Stimulated activated effector memory CD8-positive, alpha-beta T cell treated with anti-CD3 and anti-CD28 coated beads, Interleukin-12 subunit alpha, Interleukin-12 subunit beta, amount 100 ng/mL, for 72 hours (primary cell): ENCODE data around the gene CRACDL.

Experiments used
- ATAC-seq: fragments of 150-1000 bp; cut with Tn5 transposase; 2 replicates; pipeline ENCODE4 v1.10.0; 2021
- DNase-seq, 2 donors: peaks; one replicate each; pipeline ENCODE4 v3.0.0; 2021 to 2022; ENCODE audit warnings: low spot score in 2 of 2
- H3K27ac Mint-ChIP-seq: one replicate; pipeline ENCODE4 v1.8.0; 2022; ENCODE audit warnings: mild to moderate bottlenecking, mixed read lengths
- H3K36me3 Mint-ChIP-seq: one replicate; pipeline ENCODE4 v1.8.0; 2022; ENCODE audit warnings: mild to moderate bottlenecking, mixed read lengths
- H3K4me1 Mint-ChIP-seq: one replicate; pipeline ENCODE4 v1.8.0; 2022; ENCODE audit warnings: mixed read lengths
- H3K4me3 Mint-ChIP-seq: one replicate; pipeline ENCODE4 v1.8.0; 2022; ENCODE audit warnings: mild to moderate bottlenecking, mixed read lengths
- H3K9me3 Mint-ChIP-seq: one replicate; pipeline ENCODE4 v1.8.0; 2022; ENCODE audit warnings: mixed read lengths

CRACDL gene

DNA sequence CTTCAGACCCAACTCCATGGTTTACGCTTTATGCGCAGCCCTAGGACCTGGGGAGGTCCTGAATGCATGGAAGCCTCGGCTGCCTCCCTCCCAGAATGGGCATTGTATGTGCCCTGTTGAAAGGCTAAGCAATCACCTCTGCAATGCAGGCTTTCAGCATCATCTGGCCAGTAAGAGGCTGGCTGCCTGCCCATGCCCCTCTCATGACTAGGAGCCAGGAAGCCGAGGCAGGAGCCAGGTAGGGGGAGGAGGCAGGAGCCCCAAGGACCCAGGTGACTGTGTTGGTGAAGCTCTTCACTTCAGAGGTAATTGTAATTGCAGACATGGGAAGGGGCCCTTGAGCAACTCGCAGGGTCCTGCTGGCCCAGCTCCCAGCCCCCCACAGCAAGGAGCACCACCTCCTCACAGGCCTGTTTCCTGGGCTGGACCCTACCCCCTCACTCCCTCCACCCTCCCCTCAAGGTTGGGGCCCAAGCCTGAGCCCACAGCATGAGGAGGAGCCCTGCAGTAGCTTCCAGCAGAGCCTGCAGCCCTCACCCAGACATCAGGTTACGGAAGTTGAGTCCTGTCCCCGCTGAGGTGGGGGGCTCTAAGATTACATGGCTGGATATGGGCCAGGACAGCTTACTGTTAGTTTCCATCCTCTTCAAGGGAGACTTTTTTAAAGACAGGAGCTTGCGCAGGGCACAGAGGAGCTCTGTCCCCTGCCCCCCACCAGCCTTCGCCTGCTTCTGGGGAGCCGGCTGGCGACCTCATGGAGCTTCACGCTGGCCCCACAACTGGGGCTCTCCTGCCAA is 21.9 kb downstream of the CRACDL start:
- ATAC-seq (no peak), DNase-seq (no peak)
- Mint-ChIP-seq H3K27ac (no peak overlapping the region), H3K36me3 (no peaks in the 10 kb centered on the region), H3K4me1 (peaks cover 49% of the 10 kb centered on the region), H3K9me3 (no peaks in the 10 kb centered on the region), H3K4me3 (no peak overlapping the region)

DNA sequence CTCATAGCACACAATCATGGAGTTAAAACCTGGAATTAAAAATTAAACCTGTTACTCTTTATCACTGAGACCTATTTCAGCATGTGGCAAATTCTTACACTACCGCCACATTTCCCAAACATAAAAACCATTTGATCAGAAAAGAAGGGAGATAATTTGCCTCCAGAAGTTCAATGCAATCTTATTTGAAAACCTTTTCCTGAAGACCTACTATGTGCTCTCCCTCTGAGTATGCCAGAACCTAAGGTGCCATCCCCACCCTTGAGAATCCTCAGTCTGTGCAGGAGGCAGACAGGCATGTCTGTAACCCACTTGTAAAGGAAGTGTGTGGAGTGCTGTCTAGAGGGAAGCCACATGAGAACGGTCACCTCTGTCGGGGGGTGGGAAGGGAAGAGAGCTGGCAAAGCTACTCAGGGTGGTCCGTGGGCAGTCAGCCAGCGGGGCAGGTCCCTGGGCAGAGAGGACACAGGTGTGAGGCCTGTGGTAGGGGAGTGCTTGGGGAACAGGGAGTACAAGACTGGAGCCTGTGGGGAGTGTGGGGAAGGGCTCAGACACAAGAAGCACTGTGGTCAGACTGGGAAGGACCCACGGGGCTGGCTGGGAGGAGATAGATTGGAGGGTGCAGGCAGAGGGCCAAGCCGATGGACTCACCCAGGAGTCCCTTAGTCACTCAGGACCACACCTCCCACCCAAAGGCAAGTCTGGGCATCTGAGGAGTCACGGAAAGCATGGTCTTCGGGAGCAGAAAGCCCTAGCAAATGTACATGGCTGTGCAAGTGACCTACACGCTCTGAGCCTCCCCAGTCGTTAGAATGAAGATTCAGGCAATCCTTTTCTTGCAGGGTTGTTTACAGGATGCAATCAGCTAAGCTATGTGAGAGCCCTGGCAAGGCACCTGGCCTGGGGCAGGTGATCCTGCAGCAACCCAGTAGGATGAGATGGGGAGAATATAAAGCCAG is 22.8 kb downstream of the CRACDL start:
- H3K4me1 Mint-ChIP-seq = peaks cover 58% of the 10 kb centered on the region
- ATAC-seq = no peak
- no peaks in the 10 kb centered on the region for H3K9me3 Mint-ChIP-seq
- no peak overlapping the region for H3K4me3 Mint-ChIP-seq
- H3K27ac Mint-ChIP-seq = peak overlapping the region; percentile 53
- no peaks in the 10 kb centered on the region for H3K36me3 Mint-ChIP-seq
- DNase-seq = no peak

DNA sequence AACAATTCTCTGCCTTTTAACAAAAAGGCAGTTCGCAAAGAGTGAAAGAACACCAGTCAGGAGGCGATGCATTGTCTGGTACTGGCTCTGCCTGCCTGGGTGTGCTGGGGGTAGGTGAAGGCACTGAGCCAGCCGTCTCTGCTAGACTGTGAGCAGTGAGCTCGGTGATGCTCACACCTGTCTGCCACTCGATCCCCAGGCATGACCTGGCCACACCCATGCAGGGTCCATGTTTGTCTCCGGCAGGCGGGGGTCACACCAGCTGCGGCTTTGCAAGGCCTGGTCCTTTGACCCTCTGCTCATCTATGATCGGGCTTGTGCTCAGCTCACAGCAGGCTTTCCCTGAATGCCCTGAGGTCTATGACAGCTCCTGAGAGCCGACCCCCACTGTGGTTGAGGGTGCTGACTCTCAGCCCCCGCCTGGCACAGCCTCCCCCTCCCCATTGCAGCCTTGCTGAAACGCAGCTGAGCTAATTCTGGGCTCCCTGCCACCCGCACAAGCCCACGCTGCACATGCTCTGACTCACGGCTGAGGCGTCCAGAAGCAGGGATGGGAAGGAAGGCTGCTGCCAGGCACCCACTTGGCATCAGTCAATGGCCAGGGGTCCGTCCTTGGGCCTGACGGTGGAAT is 23.7 kb downstream of the CRACDL start:
- peak overlapping the region; percentile 2 for H3K27ac Mint-ChIP-seq
- no peaks in the 10 kb centered on the region for H3K9me3 Mint-ChIP-seq
- peak overlapping the region; percentile 20 for H3K4me3 Mint-ChIP-seq
- ATAC-seq (no peak), DNase-seq (no peak)
- peaks cover 59% of the 10 kb centered on the region for H3K4me1 Mint-ChIP-seq
- no peaks in the 10 kb centered on the region for H3K36me3 Mint-ChIP-seq

DNA sequence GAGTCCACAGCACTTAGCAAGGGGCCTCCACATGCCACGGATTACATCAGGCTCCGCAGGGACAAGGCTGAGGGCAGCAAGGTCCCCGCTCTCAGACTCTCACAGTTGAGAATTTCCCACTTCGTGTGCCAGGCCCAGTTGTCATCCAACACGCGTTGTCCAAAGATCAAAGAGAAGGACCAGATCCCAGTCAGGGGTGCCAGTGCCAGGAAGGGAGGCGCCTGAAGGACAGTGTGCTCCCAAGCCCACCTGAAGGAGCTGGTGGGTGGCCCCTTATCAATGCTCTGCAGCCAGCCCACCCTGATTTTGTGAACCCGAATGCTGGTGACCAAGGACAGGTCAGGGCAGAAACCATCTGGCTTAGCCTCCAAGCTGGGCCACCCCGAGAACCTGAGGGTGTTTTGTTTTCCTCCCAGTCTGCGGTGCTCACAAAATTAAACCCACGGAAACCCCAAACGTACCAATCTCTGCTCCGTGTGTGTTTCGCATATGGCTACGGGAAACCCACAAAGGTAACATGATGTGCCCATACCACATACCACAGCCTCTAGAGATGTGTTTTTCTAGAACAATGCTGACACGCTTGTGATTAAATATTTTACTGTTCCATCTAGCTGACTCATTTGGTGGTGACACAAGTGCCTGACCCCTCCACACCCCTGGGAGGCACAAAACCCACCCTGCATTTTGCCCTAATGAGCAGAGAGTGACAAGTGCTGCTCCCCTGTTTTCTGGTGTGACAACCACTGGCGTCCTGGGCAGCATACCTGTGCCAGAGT is 24.5 kb downstream of the CRACDL start:
- DNase-seq (peak in 1 of 2 donors; percentile 59), ATAC-seq (peak; percentile 84)
- H3K27ac Mint-ChIP-seq = peak overlapping the region; percentile 2
- H3K4me3 Mint-ChIP-seq = peak overlapping the region; percentile 20
- no peaks in the 10 kb centered on the region for H3K36me3 Mint-ChIP-seq
- H3K9me3 Mint-ChIP-seq = no peaks in the 10 kb centered on the region
- peaks cover 59% of the 10 kb centered on the region for H3K4me1 Mint-ChIP-seq

DNA sequence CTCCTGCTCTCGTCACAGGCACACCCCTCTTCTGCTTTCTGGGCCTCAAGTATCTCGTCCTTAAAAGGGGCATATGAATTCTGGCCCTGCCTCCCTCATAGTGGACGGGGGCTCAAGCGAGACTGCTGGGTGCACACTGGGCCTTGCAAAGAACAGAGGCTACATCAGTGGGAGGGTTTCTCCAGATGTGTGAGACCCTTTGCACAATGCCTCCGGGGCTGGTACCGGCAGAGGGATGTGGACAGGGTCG is 25.0 kb downstream of the CRACDL start:
- H3K27ac Mint-ChIP-seq = no peak overlapping the region
- DNase-seq = no peak
- peaks cover 59% of the 10 kb centered on the region for H3K4me1 Mint-ChIP-seq
- H3K36me3 Mint-ChIP-seq = no peaks in the 10 kb centered on the region
- ATAC-seq = no peak
- no peaks in the 10 kb centered on the region for H3K9me3 Mint-ChIP-seq
- H3K4me3 Mint-ChIP-seq = no peak overlapping the region

DNA sequence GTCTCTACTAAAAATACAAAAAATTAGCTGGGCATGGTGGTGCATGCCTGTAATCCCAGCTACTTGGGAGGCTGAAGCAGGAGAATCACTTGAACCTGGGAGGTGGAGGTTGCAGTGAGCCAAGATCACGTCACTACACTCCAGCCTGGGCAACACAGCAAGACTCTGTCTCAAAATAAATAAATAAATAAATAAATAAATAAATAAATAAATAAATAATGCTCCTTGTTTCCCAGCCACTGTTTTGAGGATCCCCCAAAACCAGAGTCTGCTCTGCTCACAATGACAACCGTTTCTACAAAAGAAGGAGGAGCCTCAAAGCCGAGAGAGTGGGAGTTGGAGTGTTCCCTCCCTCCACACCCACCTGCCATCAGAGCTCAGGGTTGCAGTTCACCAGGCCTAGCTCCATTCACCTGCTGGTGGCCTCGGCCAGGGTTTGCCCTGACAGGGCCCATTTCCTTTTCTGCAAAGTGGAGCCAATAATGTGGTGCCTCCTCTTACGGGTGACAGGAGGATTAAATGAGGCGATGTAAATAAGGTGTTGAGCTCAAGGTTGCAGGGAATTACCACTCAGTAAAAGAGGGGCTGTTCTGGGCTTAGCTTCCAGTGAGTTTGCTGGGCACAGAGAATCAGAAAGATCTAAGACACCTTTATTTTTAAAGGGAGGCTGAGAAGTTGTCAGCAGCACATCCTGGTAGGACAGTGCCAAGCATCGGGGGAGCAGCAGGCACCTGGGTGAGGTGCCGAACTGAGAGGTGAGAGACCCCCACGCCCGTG is 25.5 kb downstream of the CRACDL start:
- DNase-seq = no peak
- ATAC-seq = no peak
- no peak overlapping the region for H3K4me3 Mint-ChIP-seq
- H3K4me1 Mint-ChIP-seq = peaks cover 59% of the 10 kb centered on the region
- no peaks in the 10 kb centered on the region for H3K36me3 Mint-ChIP-seq
- no peak overlapping the region for H3K27ac Mint-ChIP-seq
- H3K9me3 Mint-ChIP-seq = no peaks in the 10 kb centered on the region

DNA sequence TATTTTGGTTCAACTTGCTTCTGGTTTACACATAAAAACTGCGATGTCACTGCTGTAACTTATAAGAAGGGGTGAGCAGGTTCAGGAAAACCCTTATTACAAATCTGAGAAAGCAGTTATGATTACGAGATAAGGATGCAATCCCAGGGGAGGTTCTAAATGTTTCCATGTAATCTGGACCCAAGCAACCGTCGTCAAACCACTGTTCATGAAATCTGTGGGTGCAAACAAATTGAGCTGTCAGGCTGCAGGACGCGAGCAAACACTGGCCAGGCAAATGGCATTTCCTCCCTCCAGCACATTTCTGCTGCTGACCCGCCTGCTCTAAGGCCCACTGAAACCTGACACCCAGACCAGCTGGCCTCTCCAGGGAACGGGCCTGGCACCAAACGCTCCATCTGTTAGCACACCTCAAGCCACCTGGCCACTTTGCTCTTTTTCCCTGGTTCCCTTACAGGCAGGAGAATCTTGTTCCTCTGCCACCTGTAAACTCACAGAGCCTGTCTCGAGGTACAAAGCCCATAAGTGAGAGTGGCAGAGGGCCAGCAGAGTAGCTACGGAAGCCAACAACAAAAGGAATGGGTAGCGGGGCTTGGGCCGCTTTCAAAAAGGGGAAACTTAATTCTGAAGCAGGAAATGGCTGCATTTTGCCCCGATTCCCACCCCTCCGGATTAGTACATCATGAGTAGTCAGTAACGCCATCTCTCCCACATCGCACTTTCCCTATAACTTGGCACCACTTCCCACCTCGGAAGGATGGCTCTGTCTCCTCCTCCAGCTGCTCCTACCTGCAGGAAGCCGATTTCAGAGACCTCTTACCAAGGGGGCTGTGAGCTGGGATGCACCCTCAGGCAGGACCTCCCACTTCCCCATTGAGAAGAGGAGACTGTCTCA is 26.5 kb downstream of the CRACDL start:
- no peak for ATAC-seq
- Mint-ChIP-seq H3K27ac (no peak overlapping the region), H3K9me3 (no peaks in the 10 kb centered on the region)

DNA sequence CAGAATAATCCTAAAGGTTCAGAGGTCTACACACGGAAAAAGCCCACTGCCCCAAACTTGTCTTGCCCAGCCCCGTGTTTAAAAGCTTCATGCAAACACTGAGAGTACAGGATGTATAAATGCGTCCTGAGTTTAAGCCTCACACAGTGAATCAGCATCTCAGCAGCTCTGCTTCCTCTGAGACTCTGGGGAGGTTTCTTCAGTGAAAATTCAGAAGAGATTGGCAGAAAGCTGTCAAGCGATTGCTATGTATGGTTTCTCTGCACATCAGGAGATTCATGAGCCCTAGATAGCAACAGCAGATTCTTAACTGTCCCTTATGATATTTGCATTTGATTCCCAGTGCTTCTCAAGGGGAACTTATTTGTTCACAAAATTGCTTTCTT is 27.1 kb downstream of the CRACDL start:
- Mint-ChIP-seq H3K27ac (no peak overlapping the region), H3K4me3 (peak overlapping the region; percentile 7), H3K36me3 (no peaks in the 10 kb centered on the region), H3K4me1 (peaks cover 53% of the 10 kb centered on the region), H3K9me3 (no peaks in the 10 kb centered on the region)
- DNase-seq (no peak), ATAC-seq (no peak)

More for the DNA sequence above, 26.5 kb downstream of the CRACDL start:
- peak overlapping the region; percentile 7 for H3K4me3 Mint-ChIP-seq
- DNase-seq = no peak
- peaks cover 53% of the 10 kb centered on the region for H3K4me1 Mint-ChIP-seq
- no peaks in the 10 kb centered on the region for H3K36me3 Mint-ChIP-seq

DNA sequence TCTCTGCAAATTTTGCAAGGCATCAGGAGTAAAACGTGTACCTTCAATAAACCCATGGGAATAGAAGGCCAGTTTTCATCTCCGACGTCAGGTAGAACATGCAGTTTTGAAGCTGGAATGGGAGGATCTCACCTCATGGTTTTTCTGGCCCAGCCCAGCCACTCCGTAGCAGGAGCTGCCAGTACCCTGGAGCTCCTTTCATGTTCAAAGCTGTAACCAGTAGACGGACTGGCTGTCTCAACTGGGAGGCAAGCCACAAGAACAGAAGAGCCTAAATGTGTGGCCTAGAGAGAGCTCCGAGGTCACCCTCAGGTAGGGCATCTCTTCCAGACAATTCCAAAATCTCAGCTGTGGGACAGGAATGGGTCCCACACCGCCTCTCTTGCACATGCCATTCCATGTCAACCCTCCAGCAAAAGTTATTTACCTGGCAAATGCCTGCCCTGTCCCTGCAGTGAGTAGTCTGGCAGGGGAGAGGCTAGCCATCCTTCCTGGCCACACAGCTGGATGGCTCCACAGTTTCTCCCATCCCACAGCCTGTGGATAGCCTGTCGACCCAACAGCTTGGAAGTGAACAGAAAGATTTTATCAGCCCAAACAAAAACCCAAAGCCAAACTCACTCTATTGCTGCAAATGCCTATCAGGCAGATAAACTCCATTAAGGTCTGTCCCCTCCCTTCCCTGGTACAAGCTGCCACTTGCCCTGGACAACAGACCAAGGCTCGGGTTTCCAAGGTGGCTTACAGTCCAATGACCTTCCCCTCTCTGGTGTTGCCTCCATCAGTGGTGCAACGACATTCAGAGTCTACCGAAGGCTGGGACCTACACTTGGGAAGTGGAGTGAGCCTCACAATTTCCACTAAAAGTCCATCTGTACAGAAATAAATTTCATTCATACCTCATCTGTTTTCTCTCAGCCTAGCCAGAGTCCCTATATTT is 27.8 kb downstream of the CRACDL start:
- Mint-ChIP-seq H3K4me3 (no peak overlapping the region), H3K9me3 (no peaks in the 10 kb centered on the region), H3K27ac (no peak overlapping the region)

DNA sequence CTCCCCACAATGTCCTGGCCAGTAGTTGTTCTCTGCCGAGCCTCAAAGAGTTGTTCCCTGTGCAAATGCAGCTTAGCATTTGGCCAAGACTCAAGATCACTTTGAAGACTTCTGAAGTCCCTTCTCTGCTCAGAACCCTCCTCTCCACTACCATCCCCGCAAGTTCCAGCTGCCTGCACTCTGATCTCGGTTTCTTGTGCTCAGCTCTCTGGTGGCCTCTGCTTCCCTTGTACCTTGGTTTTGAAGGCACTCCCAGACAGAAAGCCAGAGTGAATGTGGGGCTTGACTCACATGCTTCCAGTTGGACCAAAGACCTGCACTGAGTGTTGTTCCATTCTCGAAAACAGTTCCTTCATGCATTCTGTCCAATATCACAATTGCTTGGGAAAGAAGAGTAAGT is 28.6 kb downstream of the CRACDL start:
- Mint-ChIP-seq H3K4me3 (no peak overlapping the region), H3K27ac (no peak overlapping the region), H3K9me3 (no peaks in the 10 kb centered on the region), H3K4me1 (peaks cover 40% of the 10 kb centered on the region), H3K36me3 (no peaks in the 10 kb centered on the region)
- DNase-seq (no peak), ATAC-seq (no peak)

More for the DNA sequence above, 27.8 kb downstream of the CRACDL start:
- ATAC-seq (no peak), DNase-seq (no peak)
- Mint-ChIP-seq H3K36me3 (no peaks in the 10 kb centered on the region), H3K4me1 (peaks cover 49% of the 10 kb centered on the region)

DNA sequence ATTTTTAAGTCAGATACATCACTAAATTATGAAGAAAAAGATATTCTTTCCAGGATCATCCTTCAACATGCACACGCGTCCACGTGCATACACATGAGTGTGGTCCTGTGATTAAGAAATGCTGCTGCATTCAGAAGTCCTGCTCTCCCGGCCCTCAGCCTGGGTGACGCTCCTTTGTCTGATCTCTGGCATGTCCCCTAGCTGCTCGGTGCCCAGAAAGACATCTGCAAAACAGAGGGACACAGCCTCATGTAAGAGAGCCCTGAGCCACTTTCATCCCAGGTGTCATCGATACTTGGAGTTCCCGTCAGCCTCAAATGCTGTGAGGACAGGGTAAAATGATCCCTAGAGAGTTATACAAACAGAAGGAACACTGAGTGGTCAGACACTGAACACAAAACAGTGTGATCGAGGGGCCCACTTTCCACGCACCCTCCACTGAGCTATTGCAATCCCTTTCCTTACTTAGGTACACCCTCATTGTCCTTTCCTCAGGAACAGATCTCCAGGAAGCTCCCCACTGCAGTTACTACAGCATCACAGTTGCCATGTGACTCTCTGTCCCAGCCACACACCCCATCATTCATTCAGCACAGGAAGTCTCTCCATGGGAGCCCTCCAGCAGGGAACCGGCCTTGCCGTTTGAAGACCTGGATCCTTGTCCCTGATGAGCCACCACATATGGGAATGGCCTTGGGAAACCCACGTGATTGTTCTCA is 32.1 kb downstream of the CRACDL start:
- no peaks in the 10 kb centered on the region for H3K36me3 Mint-ChIP-seq
- ATAC-seq = no peak
- H3K9me3 Mint-ChIP-seq = no peaks in the 10 kb centered on the region
- peaks cover 8% of the 10 kb centered on the region for H3K4me1 Mint-ChIP-seq
- no peak for DNase-seq
- H3K4me3 Mint-ChIP-seq = no peak overlapping the region
- H3K27ac Mint-ChIP-seq = no peak overlapping the region

DNA sequence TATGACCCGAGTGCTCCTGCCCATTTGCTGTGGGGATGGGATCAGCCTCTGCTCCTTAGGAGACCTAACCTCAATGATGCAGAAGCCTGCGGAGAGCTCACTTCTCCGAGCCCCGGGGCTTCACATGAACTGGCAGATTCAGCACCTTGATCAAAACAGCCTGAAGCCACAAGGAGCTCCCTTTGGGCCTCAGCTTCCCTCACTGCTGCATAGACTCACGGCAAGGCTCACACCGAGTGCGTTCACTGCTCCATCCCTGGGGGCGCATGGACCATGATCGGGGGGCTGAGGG is 33.0 kb downstream of the CRACDL start:
- no peaks in the 10 kb centered on the region for H3K9me3 Mint-ChIP-seq
- ATAC-seq (no peak), DNase-seq (no peak)
- H3K4me1 Mint-ChIP-seq = no peaks in the 10 kb centered on the region
- no peaks in the 10 kb centered on the region for H3K36me3 Mint-ChIP-seq
- no peak overlapping the region for H3K4me3 Mint-ChIP-seq
- no peak overlapping the region for H3K27ac Mint-ChIP-seq
